Measurements from ENCODE around the gene CSNK1E.

DNA sequence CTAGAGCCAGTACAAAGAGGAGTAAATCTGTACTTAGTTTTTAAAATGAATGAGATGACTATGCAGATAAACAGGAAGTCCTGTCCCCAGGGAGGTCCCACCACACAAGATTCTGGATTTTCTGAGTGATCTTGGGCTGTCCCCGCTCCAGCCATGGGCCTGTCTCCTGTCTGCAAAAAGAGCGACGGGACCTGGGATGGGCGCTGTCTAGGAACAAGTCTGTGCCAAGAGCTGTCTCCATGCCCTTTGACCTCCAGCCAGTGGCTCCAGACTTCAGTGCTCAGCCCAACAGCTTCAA, 6.0 kb downstream of the CSNK1E start:
- TF ChIP-seq YY1 (IDR thresholded peaks at IDR 0.05; ENCODE audit: insufficient read depth, insufficient read length) (no peak), ZNF274 (IDR thresholded peaks at IDR 0.05; ENCODE audit: low read depth, low read length) (no peak), SUZ12 (IDR thresholded peaks at IDR 0.05; ENCODE audit: extremely low read depth, insufficient read depth, insufficient read length) (no peak)

Measured in NT2/D1 (cell line).